ENCODE results near the gene SUSD4.

Gene SUSD4

GRCh38 chr1:223319905-223320580 is 43.9 kb downstream of the SUSD4 start:
- Histone ChIP-seq H3K36me3 (ENCODE audit: insufficient read depth, insufficient read length, low read length) (no peaks in the 10 kb centered on the region), H3K27me3 (ENCODE audit: insufficient read depth, insufficient read length) (no peaks in the 10 kb centered on the region), H3K9ac (ENCODE audit: insufficient read length, low read depth) (no peak overlapping the region), H3K4me1 (ENCODE audit: insufficient read depth, insufficient read length) (peaks cover 6% of the 10 kb centered on the region), H3K4me3 (ENCODE audit: insufficient read length, low read depth) (no peak overlapping the region), H3K9me3 (ENCODE audit: insufficient read depth, low read length) (no peaks in the 10 kb centered on the region)
- DNase-seq (ENCODE audit: low read depth, low spot score), result peak; percentile 54
- TF ChIP-seq YY1 (IDR thresholded peaks at IDR 0.05; ENCODE audit: insufficient read depth, insufficient read length) (no peak), SUZ12 (IDR thresholded peaks at IDR 0.05; ENCODE audit: extremely low read depth, insufficient read depth, insufficient read length) (no peak), ZNF274 (IDR thresholded peaks at IDR 0.05; ENCODE audit: low read depth, low read length) (no peak)

GRCh38 chr1:223319398-223319797 is 44.6 kb downstream of the SUSD4 start:
- TF ChIP-seq YY1 (IDR thresholded peaks at IDR 0.05; ENCODE audit: insufficient read depth, insufficient read length) (no peak), SUZ12 (IDR thresholded peaks at IDR 0.05; ENCODE audit: extremely low read depth, insufficient read depth, insufficient read length) (no peak), ZNF274 (IDR thresholded peaks at IDR 0.05; ENCODE audit: low read depth, low read length) (no peak)
- peaks cover 6% of the 10 kb centered on the region for H3K4me1 ChIP-seq (ENCODE audit: insufficient read depth, insufficient read length)
- no peaks in the 10 kb centered on the region for H3K27me3 ChIP-seq (ENCODE audit: insufficient read depth, insufficient read length)
- H3K36me3 ChIP-seq (ENCODE audit: insufficient read depth, insufficient read length, low read length), result no peaks in the 10 kb centered on the region
- H3K4me3 ChIP-seq (ENCODE audit: insufficient read length, low read depth), result no peak overlapping the region
- no peaks in the 10 kb centered on the region for H3K9me3 ChIP-seq (ENCODE audit: insufficient read depth, low read length)
- no peak for DNase-seq (ENCODE audit: low read depth, low spot score)
- H3K9ac ChIP-seq (ENCODE audit: insufficient read length, low read depth), result no peak overlapping the region

DNA sequence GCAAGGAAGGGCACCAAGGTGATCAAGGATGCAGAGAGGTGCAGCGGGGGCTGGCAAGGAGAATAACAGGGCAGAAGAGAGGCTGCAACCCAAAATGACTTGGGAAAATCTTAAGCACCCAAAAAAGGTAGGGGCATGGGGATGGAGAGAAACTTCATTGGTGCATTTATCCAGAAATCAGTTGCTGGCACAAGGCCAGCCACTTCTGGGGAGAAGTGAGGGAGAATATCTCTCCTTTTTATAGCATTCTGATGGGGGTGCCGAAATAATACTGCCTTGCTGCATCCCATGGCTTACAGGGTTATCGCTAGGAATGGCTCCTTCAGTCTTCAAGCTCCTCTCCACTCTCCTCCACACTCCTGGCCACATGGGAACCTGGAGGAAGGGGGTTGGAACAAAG is 47.9 kb downstream of the SUSD4 start:
- Histone ChIP-seq H3K36me3 (ENCODE audit: insufficient read depth, insufficient read length, low read length) (no peaks in the 10 kb centered on the region), H3K4me1 (ENCODE audit: insufficient read depth, insufficient read length) (peaks cover 6% of the 10 kb centered on the region), H3K9ac (ENCODE audit: insufficient read length, low read depth) (no peak overlapping the region), H3K27me3 (ENCODE audit: insufficient read depth, insufficient read length) (no peaks in the 10 kb centered on the region), H3K9me3 (ENCODE audit: insufficient read depth, low read length) (no peaks in the 10 kb centered on the region), H3K4me3 (ENCODE audit: insufficient read length, low read depth) (no peak overlapping the region)
- TF ChIP-seq YY1 (IDR thresholded peaks at IDR 0.05; ENCODE audit: insufficient read depth, insufficient read length), result no peak
- TF ChIP-seq SUZ12 (IDR thresholded peaks at IDR 0.05; ENCODE audit: extremely low read depth, insufficient read depth, insufficient read length), result no peak
- TF ChIP-seq ZNF274 (IDR thresholded peaks at IDR 0.05; ENCODE audit: low read depth, low read length), result no peak
- no peak for DNase-seq (ENCODE audit: low read depth, low spot score)

GRCh38 chr1:223315665-223316064 is 48.3 kb downstream of the SUSD4 start:
- H3K36me3 ChIP-seq (ENCODE audit: insufficient read depth, insufficient read length, low read length), result no peaks in the 10 kb centered on the region
- H3K4me1 ChIP-seq (ENCODE audit: insufficient read depth, insufficient read length), result peaks cover 3% of the 10 kb centered on the region
- no peak for DNase-seq (ENCODE audit: low read depth, low spot score)
- H3K4me3 ChIP-seq (ENCODE audit: insufficient read length, low read depth), result no peak overlapping the region
- TF ChIP-seq ZNF274 (IDR thresholded peaks at IDR 0.05; ENCODE audit: low read depth, low read length) (no peak), YY1 (IDR thresholded peaks at IDR 0.05; ENCODE audit: insufficient read depth, insufficient read length) (no peak), SUZ12 (IDR thresholded peaks at IDR 0.05; ENCODE audit: extremely low read depth, insufficient read depth, insufficient read length) (no peak)
- no peak overlapping the region for H3K9ac ChIP-seq (ENCODE audit: insufficient read length, low read depth)
- no peaks in the 10 kb centered on the region for H3K27me3 ChIP-seq (ENCODE audit: insufficient read depth, insufficient read length)
- H3K9me3 ChIP-seq (ENCODE audit: insufficient read depth, low read length), result no peaks in the 10 kb centered on the region

GRCh38 chr1:223313415-223313754 is 50.6 kb downstream of the SUSD4 start:
- Histone ChIP-seq H3K9ac (ENCODE audit: insufficient read length, low read depth) (no peak overlapping the region), H3K27me3 (ENCODE audit: insufficient read depth, insufficient read length) (no peaks in the 10 kb centered on the region), H3K9me3 (ENCODE audit: insufficient read depth, low read length) (no peaks in the 10 kb centered on the region), H3K4me1 (ENCODE audit: insufficient read depth, insufficient read length) (no peaks in the 10 kb centered on the region), H3K36me3 (ENCODE audit: insufficient read depth, insufficient read length, low read length) (no peaks in the 10 kb centered on the region), H3K4me3 (ENCODE audit: insufficient read length, low read depth) (no peak overlapping the region)
- no peak for DNase-seq (ENCODE audit: low read depth, low spot score)
- TF ChIP-seq YY1 (IDR thresholded peaks at IDR 0.05; ENCODE audit: insufficient read depth, insufficient read length), result no peak
- no peak for TF ChIP-seq ZNF274 (IDR thresholded peaks at IDR 0.05; ENCODE audit: low read depth, low read length)
- TF ChIP-seq SUZ12 (IDR thresholded peaks at IDR 0.05; ENCODE audit: extremely low read depth, insufficient read depth, insufficient read length), result no peak

DNA sequence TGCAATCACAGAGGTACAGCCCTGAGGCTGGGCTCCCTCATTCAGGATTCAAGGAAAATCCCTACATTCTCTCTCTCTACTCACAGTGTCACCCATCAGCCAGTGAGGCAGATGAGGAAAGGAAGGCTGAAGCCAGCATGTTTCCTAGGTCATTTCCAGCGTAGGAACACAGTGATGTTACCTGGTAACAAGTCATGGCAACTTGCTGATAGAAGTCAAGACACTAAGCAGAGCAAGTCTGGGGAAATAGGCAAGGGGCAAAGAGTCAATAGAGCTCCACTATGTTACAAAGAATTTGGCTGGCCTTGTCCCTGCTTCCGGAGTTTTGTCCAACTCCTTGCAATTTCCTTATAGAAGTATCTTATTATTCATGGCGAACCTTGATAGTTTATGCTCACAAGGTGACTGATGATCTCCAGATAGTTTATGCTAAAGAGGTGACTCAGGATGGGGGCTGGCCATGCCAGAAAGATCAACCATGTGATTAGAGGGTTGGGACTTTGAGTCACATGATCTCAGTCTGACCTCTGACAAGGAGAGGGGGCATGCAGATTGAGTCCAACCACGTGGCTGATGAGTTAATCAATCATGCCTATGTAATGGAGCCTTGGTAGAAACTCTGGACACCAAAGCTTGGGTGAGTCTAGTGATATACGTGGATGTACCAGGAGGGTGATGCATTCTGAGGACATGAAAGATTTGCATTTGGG is 51.1 kb downstream of the SUSD4 start:
- no peaks in the 10 kb centered on the region for H3K4me1 ChIP-seq (ENCODE audit: insufficient read depth, insufficient read length)
- no peak overlapping the region for H3K9ac ChIP-seq (ENCODE audit: insufficient read length, low read depth)
- TF ChIP-seq SUZ12 (IDR thresholded peaks at IDR 0.05; ENCODE audit: extremely low read depth, insufficient read depth, insufficient read length) (no peak), YY1 (IDR thresholded peaks at IDR 0.05; ENCODE audit: insufficient read depth, insufficient read length) (no peak), ZNF274 (IDR thresholded peaks at IDR 0.05; ENCODE audit: low read depth, low read length) (no peak)
- H3K36me3 ChIP-seq (ENCODE audit: insufficient read depth, insufficient read length, low read length), result no peaks in the 10 kb centered on the region
- H3K4me3 ChIP-seq (ENCODE audit: insufficient read length, low read depth), result no peak overlapping the region
- H3K9me3 ChIP-seq (ENCODE audit: insufficient read depth, low read length), result no peaks in the 10 kb centered on the region
- no peaks in the 10 kb centered on the region for H3K27me3 ChIP-seq (ENCODE audit: insufficient read depth, insufficient read length)
- DNase-seq (ENCODE audit: low read depth, low spot score), result no peak

- Histone ChIP-seq H3K27me3 (ENCODE audit: insufficient read depth, insufficient read length) (no peaks in the 10 kb centered on the region), H3K9ac (ENCODE audit: insufficient read length, low read depth) (no peak overlapping the region), H3K9me3 (ENCODE audit: insufficient read depth, low read length) (no peaks in the 10 kb centered on the region), H3K4me3 (ENCODE audit: insufficient read length, low read depth) (no peak overlapping the region), H3K36me3 (ENCODE audit: insufficient read depth, insufficient read length, low read length) (no peaks in the 10 kb centered on the region), H3K4me1 (ENCODE audit: insufficient read depth, insufficient read length) (no peaks in the 10 kb centered on the region)
- TF ChIP-seq YY1 (IDR thresholded peaks at IDR 0.05; ENCODE audit: insufficient read depth, insufficient read length) (no peak), SUZ12 (IDR thresholded peaks at IDR 0.05; ENCODE audit: extremely low read depth, insufficient read depth, insufficient read length) (no peak), ZNF274 (IDR thresholded peaks at IDR 0.05; ENCODE audit: low read depth, low read length) (no peak)
- no peak for DNase-seq (ENCODE audit: low read depth, low spot score)
Measured at GRCh38 chr1:223312273-223312672, 51.7 kb downstream of the SUSD4 start.
